Stimulated activated CD4-positive, alpha-beta T cell treated with anti-CD3 and anti-CD28 coated beads, TNF-alpha, amount 100 ng/mL, for 24 hours (primary cell): Measurements from ENCODE around the gene TLE6.
"Not testable (repeated sequence)": the region's sequence is repeated elsewhere in the genome, so short reads cannot be mapped to it uniquely, and the experiment has no call there.

Source experiments
- DNase-seq, 3 experiments: peaks; one replicate each; pipeline ENCODE4 v3.0.0-alpha.2; 2020; ENCODE audit warnings: low read depth in 3 of 3

The TLE6 gene

GRCh38 chr19:2977001-2977745 is at the start of gene TLE6:
TLE6 (plus strand) TSS chr19:2977564; CDS start chr19:2978234, 670 bp downstream.
- DNase-seq = peak; percentile 88 to 94 (median 89)

GRCh38 chr19:2933490-2933910 is 43.9 kb upstream of the TLE6 start:
- DNase-seq = no peak

GRCh38 chr19:2935863-2936262 is 41.5 kb upstream of the TLE6 start:
- DNase-seq = not testable (repeated sequence)

- no peak for DNase-seq
Measured at GRCh38 chr19:2942928-2943640, 34.3 kb upstream of the TLE6 start.

- no peak for DNase-seq
Measured at GRCh38 chr19:2944403-2944774, 33.0 kb upstream of the TLE6 start.

- DNase-seq = peak; percentile 97 to 99 (median 99)
Measured at GRCh38 chr19:2944775-2945574, 32.4 kb upstream of the TLE6 start, which contains the start of gene ZNF77. ZNF77 (minus strand) TSS chr19:2944971; CDS start chr19:2944840, 131 bp downstream.

GRCh38 chr19:2945575-2946184 is 31.7 kb upstream of the TLE6 start:
- no peak for DNase-seq

GRCh38 chr19:2949939-2950285 is 27.5 kb upstream of the TLE6 start:
- DNase-seq = peak in 1 of 3 experiments; percentile 9

- peak; percentile 100 for DNase-seq
Measured at GRCh38 chr19:2950286-2951124, 26.9 kb upstream of the TLE6 start.

GRCh38 chr19:2952953-2953481 is 24.3 kb upstream of the TLE6 start:
- no peak for DNase-seq

GRCh38 chr19:2957160-2957559 is 20.2 kb upstream of the TLE6 start:
- DNase-seq = no peak

GRCh38 chr19:2960120-2960519 is 17.2 kb upstream of the TLE6 start:
- no peak for DNase-seq

- DNase-seq = peak in 1 of 3 experiments; percentile 38
Measured at GRCh38 chr19:2962018-2962670, 15.2 kb upstream of the TLE6 start.

- DNase-seq = no peak
Measured at GRCh38 chr19:2963122-2963521, 14.2 kb upstream of the TLE6 start.

- not testable (repeated sequence) for DNase-seq
Measured at GRCh38 chr19:2963631-2964030, 13.7 kb upstream of the TLE6 start.

GRCh38 chr19:2964874-2965273 is 12.5 kb upstream of the TLE6 start:
- no peak for DNase-seq

GRCh38 chr19:2967972-2968371 is 9.4 kb upstream of the TLE6 start:
- DNase-seq = no peak

GRCh38 chr19:2969104-2969504 is 8.3 kb upstream of the TLE6 start:
- no peak for DNase-seq

GRCh38 chr19:2970201-2970835 is 7.0 kb upstream of the TLE6 start:
- DNase-seq = no peak

GRCh38 chr19:2973229-2973628 is 4.1 kb upstream of the TLE6 start:
- DNase-seq = no peak
